GM12801 (cell line): Measurements from ENCODE around the gene MRPL40.

Source experiments
- TF ChIP-seq, protein P1 (sequence below): IDR thresholded peaks from one replicate; pipeline ENCODE4 v1.5.1; 2011; ENCODE audit warnings: control low read depth; ENCODE audit not compliant: insufficient read length; ENCODE audit errors: extremely low read depth

Gene MRPL40

GRCh38 chr22:19454156-19454555 is 21.8 kb downstream of the MRPL40 start:
- TF ChIP-seq, protein P1, sequence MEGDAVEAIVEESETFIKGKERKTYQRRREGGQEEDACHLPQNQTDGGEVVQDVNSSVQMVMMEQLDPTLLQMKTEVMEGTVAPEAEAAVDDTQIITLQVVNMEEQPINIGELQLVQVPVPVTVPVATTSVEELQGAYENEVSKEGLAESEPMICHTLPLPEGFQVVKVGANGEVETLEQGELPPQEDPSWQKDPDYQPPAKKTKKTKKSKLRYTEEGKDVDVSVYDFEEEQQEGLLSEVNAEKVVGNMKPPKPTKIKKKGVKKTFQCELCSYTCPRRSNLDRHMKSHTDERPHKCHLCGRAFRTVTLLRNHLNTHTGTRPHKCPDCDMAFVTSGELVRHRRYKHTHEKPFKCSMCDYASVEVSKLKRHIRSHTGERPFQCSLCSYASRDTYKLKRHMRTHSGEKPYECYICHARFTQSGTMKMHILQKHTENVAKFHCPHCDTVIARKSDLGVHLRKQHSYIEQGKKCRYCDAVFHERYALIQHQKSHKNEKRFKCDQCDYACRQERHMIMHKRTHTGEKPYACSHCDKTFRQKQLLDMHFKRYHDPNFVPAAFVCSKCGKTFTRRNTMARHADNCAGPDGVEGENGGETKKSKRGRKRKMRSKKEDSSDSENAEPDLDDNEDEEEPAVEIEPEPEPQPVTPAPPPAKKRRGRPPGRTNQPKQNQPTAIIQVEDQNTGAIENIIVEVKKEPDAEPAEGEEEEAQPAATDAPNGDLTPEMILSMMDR: no peak

GRCh38 chr22:19455033-19455432 is 22.7 kb downstream of the MRPL40 start:
- TF ChIP-seq, protein P1: no peak

GRCh38 chr22:19455585-19456370 is 23.4 kb downstream of the MRPL40 start:
- TF ChIP-seq, protein P1: no peak

- TF ChIP-seq, protein P1: no peak
Observed at GRCh38 chr22:19456541-19456940, 24.2 kb downstream of the MRPL40 start.

- TF ChIP-seq, protein P1: no peak
Observed at GRCh38 chr22:19457828-19458428, 25.6 kb downstream of the MRPL40 start.

DNA sequence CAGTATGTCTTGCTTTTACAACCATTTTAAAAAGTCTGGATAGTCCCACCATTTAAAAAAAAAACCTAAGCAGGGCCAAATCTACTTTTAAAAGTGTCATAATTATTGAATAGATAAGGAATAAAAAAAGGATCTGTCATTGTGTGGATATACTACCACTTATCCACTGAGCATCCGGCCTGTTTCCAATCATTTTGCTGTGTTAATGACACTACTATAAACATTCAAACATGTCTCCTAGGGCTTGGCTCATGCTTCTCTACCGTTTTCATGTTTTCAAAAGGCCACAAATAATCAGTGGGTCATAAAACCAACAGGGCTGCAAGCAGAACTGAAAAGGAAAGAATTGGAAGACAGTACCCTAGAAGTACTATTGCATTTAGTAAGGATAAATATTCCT is 27.7 kb downstream of the MRPL40 start:
- TF ChIP-seq, protein P1: no peak

DNA sequence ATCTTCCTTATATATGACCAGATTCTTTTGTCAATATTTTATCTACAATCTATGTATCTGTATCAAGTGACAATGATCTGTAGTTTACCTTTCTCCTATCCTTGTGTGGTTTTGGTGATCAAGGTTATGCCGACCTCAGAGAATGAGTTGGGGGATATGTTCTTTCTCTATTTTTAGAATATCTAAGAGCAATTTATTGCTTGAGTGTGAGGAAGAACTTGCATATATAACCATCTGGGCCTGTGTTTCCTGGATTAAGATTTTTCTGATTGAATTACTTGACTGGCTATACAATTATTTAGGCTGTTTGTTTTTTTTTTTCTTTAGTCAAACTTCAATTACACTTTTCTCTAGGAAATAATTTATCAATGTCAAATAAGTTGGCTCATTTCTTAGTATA is 29.2 kb downstream of the MRPL40 start:
- TF ChIP-seq, protein P1: no peak
